ENCODE results near the gene RGS6. TPM values are rescaled to one million over a fixed set of nuclear protein-coding genes. Genes with fewer than 3 reads are reported as not detected.

RGS6 gene
- total and polyA plus RNA-seq, 2 of the 4 experiments (the other 2 are of a cell fraction): not detected

DNA sequence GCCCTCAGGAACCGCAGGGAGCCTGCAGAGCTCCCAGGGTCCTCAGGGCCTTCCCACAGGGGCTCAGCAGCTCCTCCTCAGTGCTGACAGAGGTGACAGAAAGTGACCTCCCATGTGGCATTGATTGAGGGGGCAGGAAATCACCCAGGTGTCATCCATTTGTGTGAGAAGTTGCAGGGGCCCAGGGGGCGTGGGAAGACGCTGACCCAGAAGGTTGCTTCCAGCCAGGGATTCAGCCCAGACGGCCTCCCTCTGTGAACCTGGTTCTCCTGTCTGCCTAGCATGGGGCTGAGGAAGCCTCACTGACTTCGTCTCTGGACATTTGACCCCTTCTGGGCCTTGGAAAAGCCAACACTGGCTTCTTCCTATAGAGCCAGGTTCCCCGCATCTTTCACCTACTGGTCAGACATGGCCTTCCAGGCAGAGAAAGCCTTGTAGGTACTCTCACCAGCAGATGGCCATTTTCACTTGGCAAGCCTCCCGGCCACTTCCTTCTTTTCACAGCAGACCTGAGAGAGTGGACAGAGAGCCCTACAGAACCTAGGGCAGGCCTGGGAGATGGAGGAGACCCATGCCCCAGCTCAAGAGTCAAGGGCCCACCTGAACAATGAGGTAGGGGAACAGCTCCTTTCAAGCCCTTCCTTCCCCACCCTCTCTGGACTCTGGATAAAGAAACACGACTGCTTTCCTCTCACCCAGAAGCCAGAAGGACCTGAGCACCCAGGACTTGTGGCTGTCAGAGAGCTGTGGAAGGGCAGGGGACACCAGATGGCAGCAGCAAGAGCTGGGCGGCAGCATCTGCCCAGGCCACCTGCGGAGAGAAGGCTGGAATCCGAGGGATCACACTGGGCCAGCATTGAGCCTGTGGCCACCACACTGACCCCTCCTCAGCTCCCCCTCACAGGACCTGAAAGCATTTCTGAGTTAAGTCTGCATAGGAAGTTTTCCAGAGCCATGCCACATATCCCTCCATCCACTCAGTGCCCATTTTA, 583.8 kb downstream of the RGS6 start:
- Histone ChIP-seq H3K4me1 (ENCODE audit: control insufficient read depth, insufficient read depth, low read length) (peaks cover 5% of the 10 kb centered on the region), H2BK20ac (ENCODE audit: low read depth, low read length) (peak overlapping the region; percentile 87), H3K18ac (ENCODE audit: low read depth, low read length) (no peak overlapping the region), H3K56ac (ENCODE audit: extremely low read depth, insufficient read depth, low read length) (no peak overlapping the region), H3K4me3 (ENCODE audit: insufficient read depth, low read depth, low read length) (no peak overlapping the region), H3K9me1 (ENCODE audit: insufficient read depth, low read length) (no peaks in the 10 kb centered on the region), H2AFZ (replicated peaks; ENCODE audit: low read length, poor library complexity) (peak overlapping the region; percentile 83), H3K4ac (ENCODE audit: low read depth, low read length) (peak overlapping the region; percentile 73), H2BK5ac (ENCODE audit: low read depth, low read length, poor library complexity, severe bottlenecking) (peak overlapping the region; percentile 33), H3K14ac (replicated peaks; ENCODE audit: low read depth, low read length) (0 out of 2 replicates have a peak overlapping the region, but pooled peaks have one; percentile 4), H3K79me1 (ENCODE audit: low read depth in 1 of 2, low read length in 2 of 2) (no peaks in the 10 kb centered on the region), H3K27ac (ENCODE audit: insufficient read depth, low read length) (no peak overlapping the region), H4K20me1 (ENCODE audit: insufficient read depth, low read length) (no peaks in the 10 kb centered on the region), H3K9me3 (ENCODE audit: control insufficient read depth, insufficient read depth, low read length) (no peaks in the 10 kb centered on the region), H3K9ac (ENCODE audit: low read depth, low read length) (no peak overlapping the region), H3K36me3 (ENCODE audit: control insufficient read depth, insufficient read depth, low read length) (no peaks in the 10 kb centered on the region), H3K4me2 (ENCODE audit: low read depth, low read length) (no peak overlapping the region), H3K23ac (ENCODE audit: low read depth, low read length) (no peak overlapping the region), H4K91ac (ENCODE audit: insufficient read depth, low read depth, low read length) (peak overlapping the region; percentile 68), H4K5ac (ENCODE audit: low read depth, low read length) (peak overlapping the region; percentile 3; the same call in 1 of the 2 replicates), H2BK15ac (ENCODE audit: low read depth, low read length) (peak overlapping the region; percentile 85; the same call in 2 of the 3 replicates), H3K27me3 (ENCODE audit: control insufficient read depth, insufficient read depth, low read length) (peaks cover 12% of the 10 kb centered on the region), H4K8ac (ENCODE audit: low read depth in 2 of 2, low read length in 2 of 2) (peak overlapping the region in 1 of 2 experiments; percentile 84; a peak in 2 of 4 replicates), H2AK5ac (ENCODE audit: low read depth, low read length) (peak overlapping the region; percentile 87), H2AK9ac (replicated peaks; ENCODE audit: low read depth, low read length, poor library complexity) (peak overlapping the region; percentile 81), H2BK120ac (ENCODE audit: low read depth, low read length) (peak overlapping the region; percentile 86)
- 83% methylated on average over 2 of the region's 11 CpGs; no CpG with 5 or more reads in 1 of the 2 experiments for WGBS, 2 experiments (ENCODE audit: extremely low coverage in 2 of 2, insufficient read length in 1 of 2)
- ATAC-seq (ENCODE audit: low read depth) (no peak), DNase-seq (peak; percentile 69)
- intact Hi-C loops (cut with micrococcal nuclease) (loop anchor here (5.0 to 10.0 kb wide), 3 partner anchors 151 to 231 kb away; no protein-coding TSS in a partner anchor), dilution Hi-C loops (cut with HindIII; ENCODE audit: low sequenced_read_pairs, unreplicated experiment) (no loop called here), in situ Hi-C loops (cut with MboI; ENCODE audit: low sequenced_read_pairs) (loop anchor here (5.0 kb wide), 1 partner anchor 391 kb away; no protein-coding TSS in a partner anchor)
- TF ChIP-seq CEBPB (IDR thresholded peaks at IDR 0.05; ENCODE audit: low read depth, low read length) (no peak), RFX5 (IDR thresholded peaks at IDR 0.05; ENCODE audit: low read depth, low read length) (no peak), USF2 (IDR thresholded peaks at IDR 0.05; ENCODE audit: low read depth, low read length) (no peak), MXI1 (IDR thresholded peaks at IDR 0.05; ENCODE audit: borderline replicate concordance, low read depth, low read length) (no peak), CHD1 (IDR thresholded peaks at IDR 0.05; ENCODE audit: low read depth, low read length) (no peak), RAD21 (IDR thresholded peaks at IDR 0.05; ENCODE audit: low read length) (peak; percentile 19; the same call in 1 of the 2 replicates), MAFK (IDR thresholded peaks at IDR 0.05; ENCODE audit: low read depth, low read length) (no peak), SMC3 (IDR thresholded peaks at IDR 0.05; ENCODE audit: low read depth, low read length) (peak; percentile 10; the same call in 1 of the 2 replicates), NFE2L2 (IDR thresholded peaks at IDR 0.05; ENCODE audit: low read depth, low read length) (no peak)
- TF ChIP-seq, protein P1, sequence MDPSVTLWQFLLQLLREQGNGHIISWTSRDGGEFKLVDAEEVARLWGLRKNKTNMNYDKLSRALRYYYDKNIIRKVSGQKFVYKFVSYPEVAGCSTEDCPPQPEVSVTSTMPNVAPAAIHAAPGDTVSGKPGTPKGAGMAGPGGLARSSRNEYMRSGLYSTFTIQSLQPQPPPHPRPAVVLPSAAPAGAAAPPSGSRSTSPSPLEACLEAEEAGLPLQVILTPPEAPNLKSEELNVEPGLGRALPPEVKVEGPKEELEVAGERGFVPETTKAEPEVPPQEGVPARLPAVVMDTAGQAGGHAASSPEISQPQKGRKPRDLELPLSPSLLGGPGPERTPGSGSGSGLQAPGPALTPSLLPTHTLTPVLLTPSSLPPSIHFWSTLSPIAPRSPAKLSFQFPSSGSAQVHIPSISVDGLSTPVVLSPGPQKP (IDR thresholded peaks at IDR 0.05; ENCODE audit: borderline replicate concordance, low read depth, low read length): no peak
- TF ChIP-seq, protein P2, sequence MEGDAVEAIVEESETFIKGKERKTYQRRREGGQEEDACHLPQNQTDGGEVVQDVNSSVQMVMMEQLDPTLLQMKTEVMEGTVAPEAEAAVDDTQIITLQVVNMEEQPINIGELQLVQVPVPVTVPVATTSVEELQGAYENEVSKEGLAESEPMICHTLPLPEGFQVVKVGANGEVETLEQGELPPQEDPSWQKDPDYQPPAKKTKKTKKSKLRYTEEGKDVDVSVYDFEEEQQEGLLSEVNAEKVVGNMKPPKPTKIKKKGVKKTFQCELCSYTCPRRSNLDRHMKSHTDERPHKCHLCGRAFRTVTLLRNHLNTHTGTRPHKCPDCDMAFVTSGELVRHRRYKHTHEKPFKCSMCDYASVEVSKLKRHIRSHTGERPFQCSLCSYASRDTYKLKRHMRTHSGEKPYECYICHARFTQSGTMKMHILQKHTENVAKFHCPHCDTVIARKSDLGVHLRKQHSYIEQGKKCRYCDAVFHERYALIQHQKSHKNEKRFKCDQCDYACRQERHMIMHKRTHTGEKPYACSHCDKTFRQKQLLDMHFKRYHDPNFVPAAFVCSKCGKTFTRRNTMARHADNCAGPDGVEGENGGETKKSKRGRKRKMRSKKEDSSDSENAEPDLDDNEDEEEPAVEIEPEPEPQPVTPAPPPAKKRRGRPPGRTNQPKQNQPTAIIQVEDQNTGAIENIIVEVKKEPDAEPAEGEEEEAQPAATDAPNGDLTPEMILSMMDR (conservative IDR thresholded peaks at IDR 0.05; ENCODE audit: low read depth, low read length): peak; percentile 25; the same call in 1 of the 2 replicates
- ChIA-PET CTCF (interaction anchor here (0.6 to 4.6 kb wide), 10 partner anchors 11 to 434 kb away, joined by 3 to 60 read pairs (median 4); no protein-coding TSS in a partner anchor), POLR2A (ENCODE audit: unreplicated experiment) (interaction anchor here (0.5 kb wide), 1 partner anchor 365 kb away, joined by 3 read pairs; no protein-coding TSS in a partner anchor)
- no TSS peak for BruUV-seq (replicated peaks)
